Left renal pelvis (tissue), 4 donors: ENCODE measurements around the gene ITGBL1. TPM values are rescaled to one million over a fixed set of nuclear protein-coding genes. Genes with fewer than 3 reads are reported as not detected.

Experiments
- DNase-seq, 4 donors: peaks; one replicate each; pipeline ENCODE4 v3.0.0-alpha.2; 2013; ENCODE audit warnings: low read depth in 4 of 4, low spot score in 3 of 4
- polyA plus RNA-seq, 4 donors: library from polyadenylated mRNA; unstranded; fragments of 120-200 nt; gene quantifications; one replicate each; pipeline ENCODE4 v1.2.1, GENCODE V29; 2013; ENCODE audit not compliant: insufficient read length in 4 of 4

Gene ITGBL1
- polyA plus RNA-seq, 4 donors, result 0.73 to 14.9 (median 1.4) TPM

GRCh38 chr13:101552786-101553185 lies 100.3 kb downstream of the ITGBL1 start:
- no peak for DNase-seq

GRCh38 chr13:101554420-101555125 lies 102.1 kb downstream of the ITGBL1 start:
- DNase-seq, result no peak

DNA sequence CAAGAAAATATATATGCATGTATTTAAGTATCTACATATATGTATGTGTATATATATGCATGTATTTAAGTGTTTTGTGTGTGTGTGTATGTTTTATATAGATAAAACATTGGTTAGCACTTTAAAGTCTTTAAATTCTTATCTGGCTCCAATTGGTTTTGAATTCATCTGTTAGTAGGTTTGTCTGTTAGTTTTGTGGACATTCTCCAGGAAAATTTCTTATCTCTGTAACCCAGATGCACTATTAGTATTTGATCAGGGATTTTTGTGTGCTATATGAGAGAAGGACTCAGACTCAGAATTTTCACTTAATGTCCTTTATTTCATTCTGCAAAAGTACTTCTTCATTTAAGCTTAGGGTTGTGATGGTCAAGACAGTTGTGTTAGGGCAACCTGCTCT lies 103.1 kb downstream of the ITGBL1 start:
- DNase-seq, result no peak

DNA sequence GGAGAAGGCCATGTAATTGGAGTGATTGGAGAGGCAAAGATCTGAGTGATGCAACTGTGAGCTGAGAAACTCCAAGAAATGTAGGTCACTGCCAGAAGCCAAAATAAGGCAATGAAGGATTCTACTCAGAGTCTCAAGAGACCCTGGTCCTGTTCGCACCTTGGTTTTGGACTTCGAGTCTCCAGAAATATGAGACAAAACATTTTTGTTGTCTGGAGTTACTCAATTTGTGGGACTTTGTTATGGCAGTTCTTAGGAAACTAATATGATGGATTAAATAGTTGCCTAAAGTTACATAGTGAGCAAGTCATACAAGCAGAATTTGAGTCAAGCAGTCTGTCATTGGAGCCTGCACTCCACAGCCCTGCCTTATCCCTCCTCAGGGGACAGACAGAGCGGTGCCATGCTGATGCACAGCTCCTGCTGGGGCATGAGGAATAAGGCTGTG lies 104.2 kb downstream of the ITGBL1 start:
- DNase-seq, result no peak

GRCh38 chr13:101565317-101565716 lies 112.8 kb downstream of the ITGBL1 start:
- DNase-seq, result no peak

- no peak for DNase-seq
These were observed 115.4 kb downstream of the ITGBL1 start for GRCh38 chr13:101567841-101568240.

DNA sequence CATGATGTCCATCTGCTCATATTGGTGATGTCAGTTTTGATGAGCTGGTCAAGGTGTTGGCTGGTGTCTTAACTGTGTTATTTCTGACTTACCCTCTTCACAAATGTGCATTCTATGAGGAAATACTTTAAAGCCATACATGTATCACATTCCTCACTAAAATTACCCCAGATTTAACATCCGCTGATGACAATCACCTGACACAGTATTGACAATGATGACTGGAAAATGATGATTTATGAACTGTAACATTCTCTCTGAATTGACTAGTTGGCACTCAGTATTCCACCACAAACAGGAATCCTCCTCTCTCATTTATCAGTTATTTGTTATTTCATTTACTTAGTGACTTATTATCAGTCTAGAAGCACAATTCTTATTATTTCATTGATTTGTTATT lies 117.3 kb downstream of the ITGBL1 start:
- no peak for DNase-seq

- no peak for DNase-seq
These were observed 117.9 kb downstream of the ITGBL1 start for GRCh38 chr13:101570410-101570809.

DNA sequence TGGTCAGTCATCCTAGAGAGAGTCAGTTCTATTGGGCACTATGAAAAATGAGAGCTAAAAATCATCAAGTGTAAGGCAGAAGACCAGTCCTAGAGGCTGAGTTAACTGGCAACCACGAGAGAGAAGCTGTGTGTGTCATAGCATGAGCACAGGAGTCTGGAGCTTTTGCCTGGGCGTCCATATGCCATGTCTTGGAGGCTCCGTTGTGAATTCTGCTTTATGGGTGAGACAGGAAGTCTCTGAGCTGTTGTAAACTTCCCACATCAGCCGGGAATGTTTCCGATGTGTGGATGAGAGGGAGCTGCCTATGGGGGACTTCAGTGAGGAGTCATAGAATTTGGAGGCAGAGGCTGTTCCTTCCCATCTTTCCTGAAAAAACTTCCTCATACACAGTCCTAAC lies 120.0 kb downstream of the ITGBL1 start:
- no peak for DNase-seq

GRCh38 chr13:101575581-101575980 lies 123.1 kb downstream of the ITGBL1 start:
- no peak for DNase-seq

- DNase-seq, result no peak
These were observed 124.0 kb downstream of the ITGBL1 start for GRCh38 chr13:101576455-101576854.

DNA sequence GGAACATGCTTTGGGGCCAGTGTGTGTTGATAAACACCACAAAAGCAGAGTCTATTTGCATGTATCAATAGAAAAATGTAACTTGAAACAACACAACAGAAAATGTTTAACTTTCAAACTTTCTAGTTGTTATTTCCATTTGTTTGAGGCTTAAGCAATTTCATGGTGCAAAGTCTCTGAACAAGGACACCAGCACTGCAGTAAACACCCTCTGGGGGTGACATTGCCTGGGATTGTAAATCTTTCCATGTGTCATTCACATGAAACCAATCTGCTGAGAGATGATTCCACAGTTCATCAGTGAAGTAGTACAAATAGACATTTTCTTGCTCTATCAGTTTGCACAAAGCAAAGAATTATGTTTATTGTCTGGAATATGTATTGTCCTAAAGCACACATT lies 124.5 kb downstream of the ITGBL1 start:
- no peak for DNase-seq

- peak; percentile 10 to 24 (median 13) for DNase-seq
These were observed 126.9 kb downstream of the ITGBL1 start for GRCh38 chr13:101579281-101579802.

DNA sequence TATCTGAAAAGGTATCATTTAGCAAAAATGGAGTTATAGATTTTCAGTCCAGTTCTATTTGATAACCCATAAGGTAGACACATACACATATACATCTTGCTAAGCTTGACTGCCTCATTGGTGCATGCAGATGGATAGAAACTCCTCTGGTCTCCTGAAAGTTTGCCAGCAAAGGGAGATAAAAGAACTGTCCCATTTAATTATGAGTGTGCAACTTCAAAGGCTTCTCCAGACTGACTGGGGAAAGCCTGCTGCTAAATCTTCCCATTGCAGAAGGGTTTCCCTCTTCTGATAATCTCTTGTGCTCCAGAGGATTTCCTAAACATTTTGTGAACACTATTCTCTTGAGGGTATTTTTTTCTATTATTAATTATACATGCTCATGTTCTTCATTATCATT lies 131.9 kb downstream of the ITGBL1 start:
- no peak for DNase-seq

DNA sequence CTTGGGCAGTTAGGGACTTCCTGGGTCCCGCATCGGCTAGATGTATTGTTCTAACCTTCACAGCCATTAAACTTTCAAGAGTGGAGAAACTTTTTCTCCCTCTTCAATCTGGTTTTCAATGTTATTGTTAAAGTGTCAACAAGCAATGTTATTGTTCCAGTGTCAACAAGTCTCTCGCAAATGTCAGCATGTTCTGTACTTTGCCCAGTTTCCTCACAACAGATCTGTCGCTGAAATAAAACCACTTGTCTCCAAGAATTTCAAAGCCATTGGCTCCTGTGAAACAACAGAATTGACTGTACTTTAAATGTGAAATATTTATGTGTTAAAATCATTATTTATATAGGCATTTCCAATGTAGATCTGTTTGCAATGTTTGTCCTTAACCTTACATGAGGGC lies 138.0 kb downstream of the ITGBL1 start:
- no peak for DNase-seq

DNA sequence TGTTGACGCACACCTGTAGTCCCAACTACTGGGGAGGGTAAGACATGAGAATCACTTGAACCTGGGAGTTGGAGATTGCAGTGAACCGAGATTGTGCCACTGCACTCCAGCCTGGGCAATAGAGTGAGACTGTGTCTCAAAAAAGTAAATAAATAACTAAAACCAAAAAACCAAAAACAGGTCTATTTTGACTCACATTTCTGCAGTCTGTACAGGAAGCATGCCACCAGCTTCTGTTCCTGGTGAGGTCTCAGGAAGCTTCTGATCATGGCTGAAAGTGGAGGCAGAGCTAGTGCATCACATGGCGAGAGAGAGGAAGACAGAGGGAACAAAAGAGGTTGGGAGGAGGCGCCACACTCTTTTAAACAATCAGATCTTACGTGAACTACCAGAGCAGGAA lies 142.5 kb downstream of the ITGBL1 start:
- no peak for DNase-seq

DNA sequence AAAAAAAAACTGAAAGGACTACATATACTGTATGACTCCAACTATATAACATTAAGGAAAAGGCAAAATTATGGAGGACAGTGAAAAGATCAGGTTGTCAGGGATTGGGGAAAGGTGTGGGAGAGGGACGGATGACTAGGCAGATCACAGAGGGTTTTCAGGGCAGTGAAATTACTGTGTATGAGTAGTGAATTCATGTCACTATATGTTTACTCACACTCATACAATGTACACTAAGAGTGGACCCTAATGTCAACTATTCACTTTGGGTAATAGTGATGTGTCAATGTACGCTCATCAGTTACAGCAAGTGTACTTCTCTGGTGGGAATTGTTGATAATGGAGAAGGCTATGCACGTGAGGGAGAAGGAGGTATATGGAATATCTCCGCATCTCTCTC lies 144.3 kb downstream of the ITGBL1 start:
- DNase-seq, result no peak

DNA sequence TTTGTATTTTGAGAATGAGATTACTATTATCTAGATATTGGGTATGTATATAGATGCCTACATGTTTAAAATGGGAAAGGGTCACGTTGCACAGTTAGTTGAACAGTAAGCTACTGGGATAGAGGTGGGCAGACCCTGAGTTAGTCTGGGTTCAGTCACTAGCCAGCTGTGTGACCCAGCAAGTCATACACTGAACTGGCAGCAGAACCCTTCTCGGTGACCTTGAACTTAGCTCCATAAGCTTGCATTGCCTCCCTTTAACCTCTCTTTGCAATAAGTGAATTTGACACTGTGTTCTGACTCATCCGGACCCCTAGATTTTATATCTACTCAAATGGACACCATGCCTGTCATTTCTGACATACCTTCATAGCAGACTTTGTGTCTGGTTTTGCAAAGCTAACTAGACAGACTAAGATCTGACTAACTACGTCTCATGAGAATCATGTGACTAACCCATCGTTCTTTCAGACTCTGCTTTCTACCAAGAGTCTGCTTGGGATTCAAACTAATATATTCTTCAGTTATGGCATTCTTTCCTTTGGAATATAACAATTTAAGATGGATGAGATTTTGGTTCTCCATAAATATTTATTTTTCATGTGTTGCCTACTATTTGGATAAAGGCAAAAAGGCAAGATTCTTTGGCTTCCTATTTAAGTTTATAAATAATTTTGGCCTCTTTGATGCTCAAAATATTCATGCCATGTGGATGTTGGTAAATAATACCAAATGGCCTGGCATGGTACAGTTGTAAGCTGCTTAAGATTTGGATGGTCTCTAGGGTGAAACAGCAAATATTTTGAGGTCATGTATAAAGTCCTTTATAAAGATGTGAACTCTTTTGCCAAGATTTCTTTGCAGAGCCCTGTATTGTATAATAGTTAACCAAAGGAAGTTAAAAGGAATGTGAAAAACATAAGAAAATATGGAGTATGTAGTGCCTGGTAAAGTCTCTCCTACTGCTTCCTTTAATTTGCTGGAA lies 159.3 kb downstream of the ITGBL1 start:
- DNase-seq, result no peak

DNA sequence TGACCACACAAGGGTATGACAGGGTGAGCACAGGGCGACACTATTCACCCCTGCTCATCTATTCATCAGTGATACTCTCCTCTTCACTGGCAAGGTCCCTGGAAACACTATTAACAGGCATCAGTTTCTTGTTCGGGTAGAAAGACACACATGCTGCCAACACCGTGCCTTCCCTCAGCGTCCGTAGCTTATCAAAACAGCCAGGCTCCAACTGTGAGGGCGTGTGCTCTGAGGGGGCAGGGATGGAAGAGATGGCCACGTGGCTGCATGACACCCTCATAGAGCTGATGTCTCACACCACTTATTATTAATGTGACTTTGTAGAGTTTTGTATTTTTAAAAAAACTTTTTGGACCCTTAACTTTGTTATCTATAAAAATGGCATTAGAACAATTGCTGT lies 160.3 kb downstream of the ITGBL1 start:
- no peak for DNase-seq

- no peak for DNase-seq
These were observed 162.0 kb downstream of the ITGBL1 start for GRCh38 chr13:101614491-101614890.

GRCh38 chr13:101618440-101619187 lies 166.1 kb downstream of the ITGBL1 start:
- DNase-seq, result no peak
